Natural killer cell (primary cell): ENCODE data around the gene NAV2. TPM values are rescaled to one million over a fixed set of nuclear protein-coding genes. Genes with fewer than 3 reads are reported as not detected.

Experiments used
- ATAC-seq, 3 donors: fragments of 150-1000 bp in 2 of 3; fragments of 200-7000 bp in 1 of 3; cut with Tn5 transposase; 1 replicate in 1 of 3; 2 replicates in 2 of 3; pipeline ENCODE4 v1.10.0; 2021; ENCODE audit warnings: mild to moderate bottlenecking in 2 of 3, moderate library complexity in 2 of 3
- DNase-seq, 2 donors: peaks; one replicate each; pipeline versions ENCODE4 v3.0.0 to v3.0.0-alpha.2; 2013 to 2021; ENCODE audit warnings: mixed read lengths in 1 of 2
- H3K27ac ChIP-seq: one replicate; pipeline ENCODE4 v1.5.1; 2013; ENCODE audit warnings: mild to moderate bottlenecking, low read length
- H3K27me3 ChIP-seq: one replicate; pipeline ENCODE4 v1.6.1; 2013; ENCODE audit warnings: low read length; ENCODE audit not compliant: control insufficient read depth, insufficient read depth
- H3K36me3 ChIP-seq: one replicate; pipeline ENCODE4 v1.6.1; 2013; ENCODE audit warnings: low read length; ENCODE audit not compliant: control insufficient read depth, insufficient read depth
- H3K4me1 ChIP-seq: one replicate; pipeline ENCODE4 v1.6.1; 2013; ENCODE audit warnings: low read length; ENCODE audit not compliant: control insufficient read depth, insufficient read depth
- H3K4me3 ChIP-seq: one replicate; pipeline ENCODE4 v1.5.1; 2013; ENCODE audit warnings: low read length
- H3K9me3 ChIP-seq: one replicate; pipeline ENCODE4 v1.6.1; 2013; ENCODE audit warnings: low read length; ENCODE audit not compliant: control insufficient read depth, insufficient read depth
- H3K27ac Mint-ChIP-seq, 2 donors: one replicate each; pipeline ENCODE4 v1.8.0; 2022; ENCODE audit warnings: mild to moderate bottlenecking in 2 of 2, mixed read lengths in 2 of 2, moderate library complexity in 1 of 2
- H3K27me3 Mint-ChIP-seq, 2 donors: one replicate each; pipeline ENCODE4 v1.8.0; 2022; ENCODE audit warnings: low read depth in 2 of 2, mixed read lengths in 2 of 2
- H3K36me3 Mint-ChIP-seq: one replicate; pipeline ENCODE4 v1.8.0; 2022; ENCODE audit warnings: mixed read lengths
- H3K4me1 Mint-ChIP-seq, 2 donors: one replicate each; pipeline ENCODE4 v1.8.0; 2022; ENCODE audit warnings: mixed read lengths in 2 of 2
- H3K4me3 Mint-ChIP-seq: one replicate; pipeline ENCODE4 v1.8.0; 2022; ENCODE audit warnings: mild to moderate bottlenecking, moderate library complexity, mixed read lengths
- H3K9me3 Mint-ChIP-seq, 2 donors: one replicate each; pipeline ENCODE4 v1.8.0; 2022; ENCODE audit warnings: mixed read lengths in 2 of 2
- WGBS: methylation state at CpG from one replicate; pipeline ENCODE4 v1.1.7; 2013; ENCODE audit warnings: missing lambda C conversion rate; ENCODE audit not compliant: insufficient coverage; 5-methylcytosine and 5-hydroxymethylcytosine counted together
- intact Hi-C: fragments of 100-400 bp; cut with micrococcal nuclease; formaldehyde crosslinking; loops from one replicate; pipeline ENCODE4 v1.14.2; 2022
- total RNA-seq, 4 donors: library from RNA; stranded (reverse); fragments of 120-200 nt in 1 of 4; gene quantifications; one replicate each; pipeline versions ENCODE4 v1.2.3 to v1.2.4, GENCODE V29; 2013 to 2022
- TF ChIP-seq, protein P1 (sequence below): fragments of 200-600 bp; IDR thresholded peaks from one replicate; pipeline ENCODE4 v1.8.0; 2022; ENCODE audit warnings: antibody characterized with exemption

Gene NAV2
- total RNA-seq, 3 donors from 2014 or later (not counting 1 experiment from before 2014, with no cell fraction given) = 0.14 to 1.6 (median 0.43) TPM

DNA sequence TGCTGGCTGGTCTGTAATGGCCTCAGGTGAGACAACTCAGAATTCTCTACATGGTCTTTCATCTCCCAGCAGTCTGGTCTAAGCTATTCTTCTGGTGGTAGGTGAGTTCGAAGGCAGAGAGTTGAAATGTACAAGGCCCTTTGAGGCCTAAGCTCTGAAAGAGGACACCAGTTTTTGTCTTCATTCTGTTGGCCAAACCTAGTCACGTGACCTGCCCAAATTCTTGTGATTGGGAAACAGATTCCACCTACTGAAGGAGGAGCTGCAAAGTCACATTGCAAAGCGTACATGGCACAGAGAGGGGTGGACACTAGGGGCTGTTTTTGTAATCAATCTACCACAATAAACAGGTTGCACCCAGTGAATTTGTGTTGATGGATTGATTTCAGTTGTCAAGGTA is 193.5 kb downstream of the NAV2 start:
- Histone ChIP-seq H3K9me3 (no peaks in the 10 kb centered on the region), H3K27ac (no peak overlapping the region), H3K4me1 (no peaks in the 10 kb centered on the region), H3K4me3 (no peak overlapping the region), H3K27me3 (no peaks in the 10 kb centered on the region), H3K36me3 (no peaks in the 10 kb centered on the region)
- 91% methylated on average over 3 of the region's 3 CpGs for WGBS
- no peak overlapping the region for H3K4me3 Mint-ChIP-seq
- H3K36me3 Mint-ChIP-seq = no peaks in the 10 kb centered on the region
- no peaks in the 10 kb centered on the region for H3K9me3 Mint-ChIP-seq
- H3K27me3 Mint-ChIP-seq = no peaks in the 10 kb centered on the region
- intact Hi-C loops = no loop called here
- no peak for ATAC-seq
- H3K4me1 Mint-ChIP-seq = no peaks in the 10 kb centered on the region
- no peak for DNase-seq
- no peak overlapping the region for H3K27ac Mint-ChIP-seq
- TF ChIP-seq, protein P1, sequence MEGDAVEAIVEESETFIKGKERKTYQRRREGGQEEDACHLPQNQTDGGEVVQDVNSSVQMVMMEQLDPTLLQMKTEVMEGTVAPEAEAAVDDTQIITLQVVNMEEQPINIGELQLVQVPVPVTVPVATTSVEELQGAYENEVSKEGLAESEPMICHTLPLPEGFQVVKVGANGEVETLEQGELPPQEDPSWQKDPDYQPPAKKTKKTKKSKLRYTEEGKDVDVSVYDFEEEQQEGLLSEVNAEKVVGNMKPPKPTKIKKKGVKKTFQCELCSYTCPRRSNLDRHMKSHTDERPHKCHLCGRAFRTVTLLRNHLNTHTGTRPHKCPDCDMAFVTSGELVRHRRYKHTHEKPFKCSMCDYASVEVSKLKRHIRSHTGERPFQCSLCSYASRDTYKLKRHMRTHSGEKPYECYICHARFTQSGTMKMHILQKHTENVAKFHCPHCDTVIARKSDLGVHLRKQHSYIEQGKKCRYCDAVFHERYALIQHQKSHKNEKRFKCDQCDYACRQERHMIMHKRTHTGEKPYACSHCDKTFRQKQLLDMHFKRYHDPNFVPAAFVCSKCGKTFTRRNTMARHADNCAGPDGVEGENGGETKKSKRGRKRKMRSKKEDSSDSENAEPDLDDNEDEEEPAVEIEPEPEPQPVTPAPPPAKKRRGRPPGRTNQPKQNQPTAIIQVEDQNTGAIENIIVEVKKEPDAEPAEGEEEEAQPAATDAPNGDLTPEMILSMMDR = no peak

GRCh38 chr11:19907008-19907579 is 194.5 kb downstream of the NAV2 start:
- TF ChIP-seq, protein P1 = no peak
- H3K27ac ChIP-seq = no peak overlapping the region
- no peaks in the 10 kb centered on the region for H3K36me3 Mint-ChIP-seq
- H3K4me1 ChIP-seq = no peaks in the 10 kb centered on the region
- H3K27ac Mint-ChIP-seq = no peak overlapping the region
- intact Hi-C loops = no loop called here
- no peaks in the 10 kb centered on the region for H3K4me1 Mint-ChIP-seq
- H3K9me3 Mint-ChIP-seq = no peaks in the 10 kb centered on the region
- H3K4me3 Mint-ChIP-seq = no peak overlapping the region
- no peaks in the 10 kb centered on the region for H3K9me3 ChIP-seq
- H3K4me3 ChIP-seq = no peak overlapping the region
- no peaks in the 10 kb centered on the region for H3K27me3 ChIP-seq
- H3K27me3 Mint-ChIP-seq = no peaks in the 10 kb centered on the region
- ATAC-seq (no peak), DNase-seq (no peak)
- WGBS = 32% methylated on average over 3 of the region's 5 CpGs
- no peaks in the 10 kb centered on the region for H3K36me3 ChIP-seq

- Histone ChIP-seq H3K36me3 (no peaks in the 10 kb centered on the region), H3K4me1 (no peaks in the 10 kb centered on the region), H3K27me3 (no peaks in the 10 kb centered on the region), H3K9me3 (no peaks in the 10 kb centered on the region), H3K4me3 (no peak overlapping the region), H3K27ac (no peak overlapping the region)
- Mint-ChIP-seq H3K4me1 (no peaks in the 10 kb centered on the region), H3K9me3 (no peaks in the 10 kb centered on the region), H3K27ac (no peak overlapping the region), H3K36me3 (no peaks in the 10 kb centered on the region), H3K27me3 (no peaks in the 10 kb centered on the region), H3K4me3 (no peak overlapping the region)
- intact Hi-C loops = no loop called here
- TF ChIP-seq, protein P1 = no peak
- 94% methylated on average over 4 of the region's 4 CpGs for WGBS
- DNase-seq = no peak
- ATAC-seq = no peak
These were observed 195.2 kb downstream of the NAV2 start for GRCh38 chr11:19907839-19908238.

DNA sequence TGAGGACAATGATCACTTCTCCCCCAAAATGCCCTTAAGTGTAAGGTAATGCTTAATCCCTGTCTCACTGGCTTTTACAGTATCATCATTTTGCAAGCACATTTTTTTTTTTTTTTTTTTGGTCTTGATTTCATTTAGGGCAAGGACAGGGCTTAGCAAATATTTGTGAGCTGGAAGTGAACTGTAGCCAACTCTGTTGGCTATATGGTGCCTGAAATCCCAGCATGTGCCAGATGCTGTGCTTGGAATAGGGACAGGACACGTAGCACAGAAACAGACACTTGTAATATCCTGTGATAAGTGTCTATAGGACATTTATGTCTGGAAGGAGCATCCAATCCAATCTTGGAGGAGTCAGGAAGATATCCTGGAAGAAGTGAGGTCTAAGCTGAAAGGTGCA is 198.3 kb downstream of the NAV2 start:
- H3K4me1 ChIP-seq = no peaks in the 10 kb centered on the region
- Mint-ChIP-seq H3K27ac (no peak overlapping the region), H3K9me3 (no peaks in the 10 kb centered on the region), H3K4me1 (no peaks in the 10 kb centered on the region), H3K27me3 (peaks cover 0 to 14% of the 10 kb centered on the region in 2 donors), H3K36me3 (no peaks in the 10 kb centered on the region), H3K4me3 (no peak overlapping the region)
- no peak overlapping the region for H3K4me3 ChIP-seq
- intact Hi-C loops = no loop called here
- H3K27ac ChIP-seq = no peak overlapping the region
- TF ChIP-seq, protein P1 = no peak
- DNase-seq (no peak), ATAC-seq (no peak)
- H3K36me3 ChIP-seq = no peaks in the 10 kb centered on the region
- H3K9me3 ChIP-seq = no peaks in the 10 kb centered on the region
- 90% methylated on average over 1 of the region's 1 CpG for WGBS
- no peaks in the 10 kb centered on the region for H3K27me3 ChIP-seq
